Stomach smooth muscle (tissue), 2 donors: ENCODE results near the gene GPC3.
"Not testable (repeated sequence)": the region's sequence is repeated elsewhere in the genome, so short reads cannot be mapped to it uniquely, and the experiment has no call there.

Experiments
- H3K27ac ChIP-seq: one replicate; pipeline ENCODE4 v1.7.0; 2013; ENCODE audit warnings: mild to moderate bottlenecking, low read length, inconsistent platforms
- H3K27me3 ChIP-seq, 2 donors: one replicate each; pipeline ENCODE4 v1.7.0; 2013; ENCODE audit warnings: low read length in 2 of 2; ENCODE audit not compliant: insufficient read depth in 2 of 2, control insufficient read depth in 1 of 2
- H3K36me3 ChIP-seq, 2 donors: one replicate each; pipeline ENCODE4 v1.7.0; 2013; ENCODE audit warnings: low read length in 2 of 2; ENCODE audit not compliant: control insufficient read depth in 2 of 2, insufficient read depth in 2 of 2
- H3K4me1 ChIP-seq: one replicate; pipeline ENCODE4 v1.7.0; 2013; ENCODE audit warnings: low read length; ENCODE audit not compliant: control insufficient read depth, insufficient read depth
- H3K4me3 ChIP-seq, 2 donors: one replicate each; pipeline ENCODE4 v1.7.0; 2013; ENCODE audit warnings: low read length in 2 of 2
- H3K9ac ChIP-seq, 2 donors: one replicate each; pipeline ENCODE4 v1.7.0; 2013; ENCODE audit warnings: low read length in 2 of 2, mild to moderate bottlenecking in 1 of 2
- H3K9me3 ChIP-seq, 2 donors: one replicate each; pipeline ENCODE4 v1.7.0; 2013; ENCODE audit warnings: low read length in 2 of 2; ENCODE audit not compliant: control insufficient read depth in 2 of 2
- donor health status: healthy.
- donor health status: Pancreatic carcinoma.

Gene GPC3

DNA sequence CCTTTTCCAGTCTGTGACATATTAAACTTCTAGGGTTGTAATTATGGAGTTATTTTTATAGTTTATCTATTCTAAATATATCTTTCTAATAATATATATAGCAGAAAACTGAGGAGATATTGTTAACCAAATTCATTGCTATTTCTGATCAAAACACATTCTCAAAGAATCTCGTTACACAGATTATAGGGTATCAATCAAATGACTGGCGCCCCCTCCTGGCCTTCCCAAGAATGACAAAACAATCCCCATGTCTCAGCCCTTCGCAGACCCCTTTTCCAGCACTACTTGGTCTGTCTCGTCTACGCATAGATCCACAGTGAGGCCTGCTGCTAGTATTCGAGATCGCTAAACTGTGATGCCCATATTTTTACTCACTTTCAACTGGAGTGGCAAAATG is 209.3 kb downstream of the GPC3 start:
- H3K36me3 ChIP-seq = no peaks in the 10 kb centered on the region
- peaks cover 0 to 4% of the 10 kb centered on the region in 2 donors for H3K27me3 ChIP-seq

DNA sequence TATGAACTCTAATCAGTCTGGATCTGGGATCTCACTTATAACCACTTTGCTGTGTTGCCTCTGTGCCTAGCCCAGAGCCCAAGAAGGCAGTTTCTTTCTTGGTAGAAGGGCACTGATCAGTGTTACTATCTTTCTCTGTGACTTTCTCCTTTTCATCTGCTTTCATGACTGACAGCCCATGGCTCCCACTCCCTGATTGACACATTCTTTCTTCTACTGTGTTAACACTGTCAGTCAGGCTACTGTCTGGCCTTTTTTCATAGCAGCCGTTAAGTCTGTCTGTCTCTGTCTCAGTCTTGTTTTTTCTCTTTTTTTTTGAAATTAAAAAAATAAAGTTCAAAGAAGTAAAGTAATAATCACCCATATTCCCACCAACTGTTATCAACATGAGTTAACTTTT is 210.6 kb downstream of the GPC3 start:
- no peak overlapping the region for H3K9ac ChIP-seq
- no peak overlapping the region for H3K27ac ChIP-seq
- H3K36me3 ChIP-seq = no peaks in the 10 kb centered on the region
- no peak overlapping the region for H3K4me3 ChIP-seq
- H3K9me3 ChIP-seq = no peaks in the 10 kb centered on the region
- H3K4me1 ChIP-seq = no peaks in the 10 kb centered on the region
- peaks cover 0 to 2% of the 10 kb centered on the region in 2 donors for H3K27me3 ChIP-seq

More for the DNA sequence above, 209.3 kb downstream of the GPC3 start:
- no peaks in the 10 kb centered on the region for H3K4me1 ChIP-seq
- no peak overlapping the region for H3K9ac ChIP-seq
- H3K4me3 ChIP-seq = no peak overlapping the region
- H3K9me3 ChIP-seq = no peaks in the 10 kb centered on the region
- no peak overlapping the region for H3K27ac ChIP-seq

DNA sequence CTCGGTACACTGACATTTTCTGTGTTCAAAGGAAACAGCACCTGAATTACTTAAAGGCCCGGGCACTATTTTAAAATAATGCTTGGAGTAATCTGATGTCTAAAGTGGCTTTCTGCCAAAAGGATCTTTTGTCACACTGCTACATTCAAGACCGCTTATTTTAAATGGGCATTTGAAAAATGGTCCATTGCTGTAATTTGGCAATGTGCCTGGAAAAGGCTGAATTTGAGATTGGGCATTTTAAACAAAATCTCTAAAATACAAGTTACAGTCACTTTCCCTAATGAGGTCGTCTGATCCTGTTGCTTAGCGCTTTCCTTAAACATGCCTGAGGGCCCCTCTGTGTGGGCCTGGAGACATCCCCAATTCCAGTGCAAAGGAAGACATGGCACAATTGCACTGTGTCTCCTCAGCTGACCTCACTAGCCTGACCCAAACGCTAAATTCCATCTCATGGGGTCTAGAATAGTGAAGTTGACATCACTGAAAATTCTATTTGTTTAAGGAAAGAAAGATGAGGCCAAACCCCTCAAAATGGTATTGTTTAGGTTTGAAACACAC is 214.2 kb downstream of the GPC3 start:
- no peak overlapping the region for H3K4me3 ChIP-seq

DNA sequence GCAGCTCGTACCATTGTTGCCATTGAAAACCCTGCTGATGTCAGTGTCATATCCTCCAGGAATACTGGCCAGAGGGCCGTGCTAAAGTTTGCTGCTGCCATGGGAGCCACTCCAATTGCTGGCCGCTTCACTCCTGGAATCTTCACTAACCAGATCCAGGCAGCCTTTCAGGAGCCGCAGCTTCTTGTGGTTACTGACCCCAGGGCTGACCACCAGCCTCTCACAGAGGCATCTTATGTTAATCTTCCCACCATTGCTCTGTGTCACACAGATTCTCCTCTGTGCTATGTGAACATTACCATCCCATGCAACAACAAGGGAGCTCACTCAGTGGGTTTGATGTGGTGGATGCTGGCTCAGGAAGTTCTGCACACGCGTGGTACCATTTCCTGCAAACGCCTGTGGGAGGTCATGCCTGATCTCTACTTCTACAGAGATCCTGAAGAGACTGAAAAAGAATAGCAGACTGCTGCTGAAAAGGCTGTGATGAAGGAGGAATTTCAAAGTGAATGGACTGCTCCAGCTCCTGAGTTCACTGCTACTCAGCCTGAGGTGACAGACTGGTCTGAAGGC is 222.3 kb downstream of the GPC3 start:
- not testable (repeated sequence) for H3K36me3 ChIP-seq, H3K27me3 ChIP-seq, H3K4me3 ChIP-seq, H3K4me1 ChIP-seq, H3K9me3 ChIP-seq, H3K9ac ChIP-seq, H3K27ac ChIP-seq

More for the DNA sequence above, 214.2 kb downstream of the GPC3 start:
- no peaks in the 10 kb centered on the region for H3K36me3 ChIP-seq
- H3K9ac ChIP-seq = no peak overlapping the region
- no peaks in the 10 kb centered on the region for H3K4me1 ChIP-seq
- peaks cover 0 to under 1% of the 10 kb centered on the region in 2 donors for H3K27me3 ChIP-seq
- no peaks in the 10 kb centered on the region for H3K9me3 ChIP-seq
- no peak overlapping the region for H3K27ac ChIP-seq

DNA sequence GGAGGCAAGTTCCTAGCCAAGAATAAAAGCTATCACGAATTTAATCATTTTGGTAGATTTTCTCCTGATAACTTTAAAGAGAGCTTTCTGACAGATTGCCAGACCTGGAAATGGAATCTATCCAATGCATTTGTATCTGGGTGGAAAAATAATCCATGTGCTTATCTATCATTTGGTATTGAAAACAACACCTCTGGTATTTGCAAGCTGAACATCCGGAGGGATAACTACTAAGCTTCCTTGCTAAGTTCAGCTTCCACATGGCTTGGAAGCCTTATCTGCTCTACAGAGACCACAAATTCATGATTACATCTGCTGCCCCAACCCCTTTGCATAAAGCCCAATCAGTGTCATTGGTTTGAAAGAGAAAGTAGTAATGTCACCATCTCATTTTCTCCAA is 230.7 kb downstream of the GPC3 start:
- H3K27me3 ChIP-seq = peaks cover 0 to 6% of the 10 kb centered on the region in 2 donors
- H3K4me1 ChIP-seq = no peaks in the 10 kb centered on the region
- no peak overlapping the region for H3K27ac ChIP-seq
- H3K9me3 ChIP-seq = no peaks in the 10 kb centered on the region
- no peaks in the 10 kb centered on the region for H3K36me3 ChIP-seq
- H3K9ac ChIP-seq = no peak overlapping the region
- H3K4me3 ChIP-seq = no peak overlapping the region

DNA sequence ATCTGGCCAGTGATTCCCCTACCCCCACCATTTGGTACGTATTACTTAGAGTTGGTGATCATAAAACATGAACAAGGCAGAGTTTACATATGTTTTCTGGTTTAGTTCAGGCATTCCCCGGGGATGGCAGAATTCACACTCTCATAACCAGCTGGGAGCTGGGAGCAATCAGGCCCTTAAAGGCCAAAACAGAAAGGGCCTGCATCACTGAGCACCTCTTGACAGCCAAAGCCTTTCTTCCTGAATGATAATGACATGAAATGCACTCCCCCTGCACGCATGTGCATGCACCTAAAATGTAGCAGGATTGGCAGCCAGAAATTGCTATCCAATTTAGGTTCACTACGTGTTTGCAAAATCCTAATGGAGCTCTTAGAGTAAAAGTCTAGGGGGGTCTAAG is 235.4 kb downstream of the GPC3 start:
- H3K9me3 ChIP-seq = no peaks in the 10 kb centered on the region
- no peaks in the 10 kb centered on the region for H3K4me1 ChIP-seq

DNA sequence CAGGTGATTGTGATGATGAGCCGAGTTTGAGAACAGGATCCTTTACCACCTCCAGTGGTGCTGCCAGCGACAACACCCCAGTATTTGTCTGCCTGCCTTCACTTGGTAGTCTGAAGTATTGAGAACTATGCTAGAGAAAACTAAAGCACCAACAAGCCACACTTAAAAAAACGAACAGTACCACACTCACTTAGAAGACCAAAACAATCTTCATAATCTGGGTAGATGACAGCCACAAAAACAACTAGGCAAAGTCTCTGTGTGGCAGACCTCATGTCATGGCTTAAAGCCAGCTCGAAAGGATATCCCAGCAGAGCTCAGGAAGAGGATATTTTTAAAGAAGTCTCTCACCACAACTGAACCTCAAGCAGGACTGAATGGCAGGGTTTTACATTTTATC is 236.0 kb downstream of the GPC3 start:
- Histone ChIP-seq H3K27me3 (peaks cover 0 to 13% of the 10 kb centered on the region in 2 donors), H3K9me3 (no peaks in the 10 kb centered on the region), H3K36me3 (no peaks in the 10 kb centered on the region), H3K4me1 (no peaks in the 10 kb centered on the region), H3K9ac (no peak overlapping the region), H3K4me3 (no peak overlapping the region), H3K27ac (no peak overlapping the region)

More for the DNA sequence above, 235.4 kb downstream of the GPC3 start:
- H3K36me3 ChIP-seq = no peaks in the 10 kb centered on the region
- H3K27me3 ChIP-seq = peaks cover 0 to 13% of the 10 kb centered on the region in 2 donors
- H3K27ac ChIP-seq = no peak overlapping the region
- no peak overlapping the region for H3K4me3 ChIP-seq
- H3K9ac ChIP-seq = no peak overlapping the region

DNA sequence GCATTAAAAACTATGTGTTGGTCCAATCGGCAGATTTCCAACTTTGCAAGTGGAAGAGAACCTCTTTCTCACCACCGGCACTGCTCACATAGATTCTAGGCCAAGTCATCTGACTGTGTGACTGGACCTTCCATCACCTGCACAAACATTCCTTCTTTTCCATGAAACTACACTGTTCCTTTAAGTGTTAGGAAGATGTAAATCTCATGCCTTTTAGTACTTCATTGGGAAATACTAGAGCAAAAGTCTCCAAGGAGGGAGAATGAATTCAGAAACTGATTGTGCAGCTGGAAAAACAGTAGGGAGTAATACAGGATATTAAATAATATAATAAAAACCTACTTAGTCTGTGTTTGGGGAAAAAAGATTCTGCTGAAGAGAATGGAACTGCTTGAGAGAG is 238.2 kb downstream of the GPC3 start:
- H3K36me3 ChIP-seq = no peaks in the 10 kb centered on the region
- H3K4me3 ChIP-seq = no peak overlapping the region
- no peak overlapping the region for H3K9ac ChIP-seq
- no peak overlapping the region for H3K27ac ChIP-seq
- no peaks in the 10 kb centered on the region for H3K4me1 ChIP-seq
- H3K9me3 ChIP-seq = no peaks in the 10 kb centered on the region
- H3K27me3 ChIP-seq = peaks cover 0 to 7% of the 10 kb centered on the region in 2 donors

DNA sequence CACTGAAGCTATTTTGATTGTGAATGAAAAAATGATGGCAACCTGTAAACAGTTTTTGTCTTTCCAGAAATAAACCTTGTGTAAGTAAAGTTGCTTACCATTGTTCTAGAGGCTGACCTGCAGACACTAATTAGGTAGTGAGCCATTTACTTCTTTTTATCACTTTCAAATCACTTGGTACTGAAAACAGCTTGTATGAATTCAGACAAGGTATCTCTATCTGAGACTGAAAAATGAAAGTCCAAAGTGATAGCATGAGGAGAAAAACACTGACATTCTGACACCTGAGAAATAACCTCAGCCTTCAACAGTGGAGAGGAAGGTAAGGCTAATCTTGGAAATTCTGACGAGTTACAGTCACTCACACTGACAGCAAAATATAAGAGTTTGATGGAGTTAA is 238.8 kb downstream of the GPC3 start:
- Histone ChIP-seq H3K36me3 (no peaks in the 10 kb centered on the region), H3K27me3 (peaks cover 0 to 7% of the 10 kb centered on the region in 2 donors), H3K9me3 (no peaks in the 10 kb centered on the region), H3K27ac (no peak overlapping the region), H3K4me1 (no peaks in the 10 kb centered on the region), H3K4me3 (no peak overlapping the region), H3K9ac (no peak overlapping the region)

DNA sequence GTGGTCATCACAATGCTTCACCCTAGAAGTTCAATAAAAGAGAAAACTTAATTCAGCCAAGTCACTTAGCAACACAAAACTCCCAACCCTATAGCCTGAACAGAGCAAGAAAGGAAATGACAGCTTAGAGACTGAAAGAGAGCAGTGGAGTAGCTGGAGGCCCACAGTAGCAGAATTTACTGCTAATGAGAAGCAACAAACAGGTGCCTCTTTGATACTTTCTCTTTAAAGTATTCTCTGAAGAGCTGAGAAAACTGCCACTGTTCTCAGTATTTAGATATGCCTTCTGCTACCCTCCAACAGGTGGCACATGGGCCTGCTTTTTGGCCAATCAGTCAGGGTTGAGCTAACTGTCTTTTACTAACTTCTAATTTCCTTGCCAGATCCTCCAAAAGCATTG is 240.0 kb downstream of the GPC3 start:
- H3K27me3 ChIP-seq = peaks cover 0 to 7% of the 10 kb centered on the region in 2 donors
- no peaks in the 10 kb centered on the region for H3K9me3 ChIP-seq
- H3K36me3 ChIP-seq = no peaks in the 10 kb centered on the region

DNA sequence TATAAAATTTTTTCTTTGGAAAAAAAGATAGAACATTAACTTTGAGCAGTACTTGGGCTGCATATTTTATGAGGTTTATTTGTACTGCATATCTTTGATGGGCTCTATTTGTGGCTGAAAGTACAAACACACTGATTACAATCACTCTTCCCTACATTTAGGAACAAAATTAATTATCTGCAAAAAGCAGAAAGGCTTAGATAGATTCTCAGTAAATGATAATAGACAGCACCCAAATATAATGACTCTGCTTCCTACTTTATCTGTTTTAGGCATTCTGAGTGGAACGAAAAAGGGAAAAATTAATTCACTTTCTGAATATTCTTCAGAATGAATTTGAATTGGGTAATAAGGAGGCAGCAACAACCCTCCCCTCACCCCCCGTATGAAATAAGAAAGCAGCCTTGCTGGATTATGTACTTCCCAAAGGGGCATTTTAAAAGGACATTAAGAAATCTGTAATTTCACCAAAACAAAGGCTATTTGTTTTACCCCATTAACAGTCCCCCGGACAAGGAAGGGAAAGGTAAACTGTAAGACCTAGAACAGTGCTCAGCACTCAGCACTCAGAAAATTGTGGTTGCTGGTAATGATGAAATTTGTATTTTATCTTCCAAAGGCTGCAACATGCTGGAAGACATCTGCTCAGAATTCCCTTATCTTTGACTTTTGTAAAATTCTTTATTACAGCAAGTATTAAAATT is 242.6 kb downstream of the GPC3 start:
- H3K27me3 ChIP-seq = peaks cover 0 to 5% of the 10 kb centered on the region in 2 donors
- no peak overlapping the region for H3K9ac ChIP-seq
- H3K9me3 ChIP-seq = no peaks in the 10 kb centered on the region
- no peak overlapping the region for H3K4me3 ChIP-seq
- no peaks in the 10 kb centered on the region for H3K36me3 ChIP-seq
- H3K4me1 ChIP-seq = no peaks in the 10 kb centered on the region
- H3K27ac ChIP-seq = no peak overlapping the region

More for the DNA sequence above, 240.0 kb downstream of the GPC3 start:
- Histone ChIP-seq H3K9ac (no peak overlapping the region), H3K4me1 (no peaks in the 10 kb centered on the region), H3K4me3 (no peak overlapping the region), H3K27ac (no peak overlapping the region)
